A673 (cell line): Measurements from ENCODE around the gene TINAGL1.

Experiments
- EZH2 ChIP-seq: fragments of 200-600 bp; sonication (generic); IDR thresholded peaks from 2 replicates; pipeline ENCODE4 v1.6.1; 2017; ENCODE audit warnings: borderline replicate concordance, low read depth, mild to moderate bottlenecking, mixed read lengths, antibody characterized with exemption, low read length; ENCODE audit not compliant: poor library complexity, severe bottlenecking
- TF ChIP-seq, protein P1 (sequence below): fragments of 300-800, 200-600 bp; sonication (generic); conservative IDR thresholded peaks from 2 replicates; pipeline ENCODE4 v1.5.1; 2017; ENCODE audit warnings: low read depth, mild to moderate bottlenecking, antibody characterized with exemption, low read length, moderate library complexity, mixed read lengths

DNA sequence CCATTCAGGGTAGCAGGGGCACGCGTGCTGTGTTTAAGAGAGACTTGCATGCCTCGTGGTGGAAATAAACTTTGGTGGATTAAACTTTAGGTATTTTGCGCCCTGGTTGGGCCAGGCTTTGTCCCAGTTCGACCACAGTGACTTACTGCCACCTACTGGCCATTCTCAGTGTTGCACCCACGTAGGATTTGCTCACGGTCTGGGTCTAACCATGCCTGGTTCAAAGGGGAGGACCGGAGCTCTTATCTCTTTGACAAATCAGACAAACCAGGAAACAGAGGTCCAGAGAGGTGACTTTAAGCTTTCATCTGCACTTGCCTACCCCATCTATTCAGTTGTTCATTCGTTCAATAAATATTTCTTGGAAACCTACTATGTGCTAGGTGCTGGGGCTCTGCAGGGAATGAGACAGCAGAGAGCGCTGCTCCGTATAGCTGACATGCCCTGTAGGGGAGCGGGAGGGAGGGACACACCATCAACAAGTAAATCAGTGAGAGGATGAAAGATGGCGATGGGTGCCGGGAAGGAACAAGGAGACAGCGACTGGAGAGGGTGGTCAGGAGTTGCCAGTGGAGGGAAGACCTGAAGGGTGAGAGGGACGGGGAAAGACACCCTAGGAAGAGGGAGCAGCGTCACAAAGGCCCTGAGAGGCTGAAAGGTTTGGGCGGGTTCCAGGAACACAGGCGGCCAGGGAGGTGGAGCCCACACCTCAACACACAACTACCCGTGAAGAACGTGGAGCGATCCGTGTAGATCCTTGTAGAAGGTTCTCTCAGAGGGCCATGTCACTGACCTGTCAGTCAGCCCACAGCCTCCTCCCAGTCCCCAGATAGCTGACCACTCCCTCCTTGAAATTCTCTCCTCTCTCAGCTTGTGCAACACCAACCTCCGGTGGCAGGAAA is 27.2 kb upstream of the TINAGL1 start:
- TF ChIP-seq, protein P1, sequence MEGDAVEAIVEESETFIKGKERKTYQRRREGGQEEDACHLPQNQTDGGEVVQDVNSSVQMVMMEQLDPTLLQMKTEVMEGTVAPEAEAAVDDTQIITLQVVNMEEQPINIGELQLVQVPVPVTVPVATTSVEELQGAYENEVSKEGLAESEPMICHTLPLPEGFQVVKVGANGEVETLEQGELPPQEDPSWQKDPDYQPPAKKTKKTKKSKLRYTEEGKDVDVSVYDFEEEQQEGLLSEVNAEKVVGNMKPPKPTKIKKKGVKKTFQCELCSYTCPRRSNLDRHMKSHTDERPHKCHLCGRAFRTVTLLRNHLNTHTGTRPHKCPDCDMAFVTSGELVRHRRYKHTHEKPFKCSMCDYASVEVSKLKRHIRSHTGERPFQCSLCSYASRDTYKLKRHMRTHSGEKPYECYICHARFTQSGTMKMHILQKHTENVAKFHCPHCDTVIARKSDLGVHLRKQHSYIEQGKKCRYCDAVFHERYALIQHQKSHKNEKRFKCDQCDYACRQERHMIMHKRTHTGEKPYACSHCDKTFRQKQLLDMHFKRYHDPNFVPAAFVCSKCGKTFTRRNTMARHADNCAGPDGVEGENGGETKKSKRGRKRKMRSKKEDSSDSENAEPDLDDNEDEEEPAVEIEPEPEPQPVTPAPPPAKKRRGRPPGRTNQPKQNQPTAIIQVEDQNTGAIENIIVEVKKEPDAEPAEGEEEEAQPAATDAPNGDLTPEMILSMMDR, result peak; percentile 94
- TF ChIP-seq EZH2, result no peak
